HepG2 (cell line): ENCODE results near the gene NXPH1. TPM values are rescaled to one million over a fixed set of nuclear protein-coding genes. Genes with fewer than 3 reads are reported as not detected.

Experiments used
- AHR ChIP-seq: IDR thresholded peaks from 2 replicates; pipeline ENCODE4 v1.6.1; 2018; ENCODE audit warnings: missing genetic modification reagents, missing compliant biosample characterization
- CHD4 ChIP-seq: fragments of 200-600 bp; sonication (generic); IDR thresholded peaks from 2 replicates; pipeline ENCODE4 v1.7.0; 2017; ENCODE audit warnings: mild to moderate bottlenecking, low read length, borderline replicate concordance
- IKZF4 ChIP-seq: sonication (generic); formaldehyde crosslinking; IDR thresholded peaks from 2 replicates; pipeline ENCODE4 v1.5.1; 2020; ENCODE audit warnings: borderline replicate concordance, mild to moderate bottlenecking, low read depth, missing genetic modification reagents; ENCODE audit errors: not compliant biosample characterization
- PLRG1 ChIP-seq: fragments of 450-650 bp; conservative IDR thresholded peaks from 2 replicates; pipeline ENCODE4 v1.6.1; 2016
- REPIN1 ChIP-seq: sonication (generic); formaldehyde crosslinking; IDR thresholded peaks from 2 replicates; pipeline ENCODE4 v1.8.0; 2022; ENCODE audit warnings: missing genetic modification reagents, low read depth, mild to moderate bottlenecking, borderline replicate concordance
- RNF219 ChIP-seq: sonication (generic); formaldehyde crosslinking; IDR thresholded peaks from 2 replicates; pipeline ENCODE4 v1.5.0; 2020; ENCODE audit warnings: mild to moderate bottlenecking, missing genetic modification reagents
- SMAD9 ChIP-seq: sonication (generic); formaldehyde crosslinking; IDR thresholded peaks from 2 replicates; pipeline ENCODE4 v1.5.1; 2020; ENCODE audit warnings: mild to moderate bottlenecking, missing genetic modification reagents
- SRSF4 ChIP-seq: fragments of 200-400 bp; formaldehyde crosslinking; IDR thresholded peaks from one replicate; pipeline ENCODE4 v1.6.1; 2018; ENCODE audit warnings: mild to moderate bottlenecking, low read depth, low read length, moderate library complexity; ENCODE audit not compliant: poor library complexity, severe bottlenecking
- TRIM24 ChIP-seq: sonication (generic); formaldehyde crosslinking; IDR thresholded peaks from 2 replicates; pipeline ENCODE4 v1.8.0; 2022; ENCODE audit warnings: mild to moderate bottlenecking, missing genetic modification reagents
- ZNF367 ChIP-seq: sonication (generic); formaldehyde crosslinking; IDR thresholded peaks from 2 replicates; pipeline ENCODE4 v1.4.0; 2020; ENCODE audit warnings: missing genetic modification reagents, borderline replicate concordance
- polyA plus RNA-seq, 8 experiments: library from polyadenylated mRNA; depleted of rRNA in 3 of 8; stranded (reverse) in 7 of 8; unstranded in 1 of 8; fragments of >200 nt; fragmentation: Illumina TruSeq in 4 of 8; extraction: Trizol in 4 of 8; gene quantifications; 2 replicates each; pipeline versions ENCODE4 v1.2.1 to v1.2.3, GENCODE V29; 2011 to 2016; ENCODE audit warnings: low read depth in 4 of 8, missing spikeins in 1 of 8, mixed read lengths in 1 of 8; ENCODE audit not compliant: insufficient read depth in 1 of 8
- total RNA-seq, 5 experiments: library from RNA; depleted of rRNA; stranded (reverse); fragments of >200 nt; fragmentation: Illumina TruSeq; extraction: Trizol; gene quantifications; 2 replicates each; pipeline ENCODE4 v1.2.3, GENCODE V29; 2016; ENCODE audit warnings: low read depth in 1 of 5
- TF ChIP-seq, protein P1 (sequence below): sonication (generic); formaldehyde crosslinking; IDR thresholded peaks from 2 replicates; pipeline ENCODE4 v1.4.0; 2020; ENCODE audit warnings: mild to moderate bottlenecking, missing genetic modification reagents

Gene NXPH1
- total and polyA plus RNA-seq, 2 of the 13 experiments (the other 11 are each of a cell fraction or from before 2014, with no cell fraction given): not detected

- TF ChIP-seq IKZF4 (no peak), CHD4 (no peak), PLRG1 (no peak), REPIN1 (CRISPR knock-in tag) (no peak), SMAD9 (CRISPR knock-in tag) (no peak), TRIM24 (CRISPR knock-in tag) (no peak), RNF219 (no peak), ZNF367 (no peak), AHR (no peak), SRSF4 (no peak)
- TF ChIP-seq, protein P1, sequence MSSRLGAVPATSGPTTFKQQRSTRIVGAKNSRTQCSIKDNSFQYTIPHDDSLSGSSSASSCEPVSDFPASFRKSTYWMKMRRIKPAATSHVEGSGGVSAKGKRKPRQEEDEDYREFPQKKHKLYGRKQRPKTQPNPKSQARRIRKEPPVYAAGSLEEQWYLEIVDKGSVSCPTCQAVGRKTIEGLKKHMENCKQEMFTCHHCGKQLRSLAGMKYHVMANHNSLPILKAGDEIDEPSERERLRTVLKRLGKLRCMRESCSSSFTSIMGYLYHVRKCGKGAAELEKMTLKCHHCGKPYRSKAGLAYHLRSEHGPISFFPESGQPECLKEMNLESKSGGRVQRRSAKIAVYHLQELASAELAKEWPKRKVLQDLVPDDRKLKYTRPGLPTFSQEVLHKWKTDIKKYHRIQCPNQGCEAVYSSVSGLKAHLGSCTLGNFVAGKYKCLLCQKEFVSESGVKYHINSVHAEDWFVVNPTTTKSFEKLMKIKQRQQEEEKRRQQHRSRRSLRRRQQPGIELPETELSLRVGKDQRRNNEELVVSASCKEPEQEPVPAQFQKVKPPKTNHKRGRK (CRISPR knock-in tag): no peak
Observed at GRCh38 chr7:8491106-8491505, 57.7 kb downstream of the NXPH1 start (continued).
